ENCODE results near the gene TANC1.

TANC1 gene

GRCh38 chr2:159042115-159042850, 73.8 kb downstream of the TANC1 start:
- TF ChIP-seq GATA1 (IDR thresholded peaks at IDR 0.05; ENCODE audit: low read depth, low read length) (no peak), POLR2A (IDR thresholded peaks at IDR 0.05; ENCODE audit: low read length) (no peak)

GRCh38 chr2:159043710-159044109, 75.3 kb downstream of the TANC1 start:
- DNase-seq = no peak
- no peak for TF ChIP-seq GATA1 (IDR thresholded peaks at IDR 0.05; ENCODE audit: low read depth, low read length)
- no peak for TF ChIP-seq POLR2A (IDR thresholded peaks at IDR 0.05; ENCODE audit: low read length)

More at GRCh38 chr2:159042115-159042850, 73.8 kb downstream of the TANC1 start:
- DNase-seq = no peak

GRCh38 chr2:159044804-159045286, 76.4 kb downstream of the TANC1 start:
- DNase-seq = no peak
- TF ChIP-seq POLR2A (IDR thresholded peaks at IDR 0.05; ENCODE audit: low read length) (no peak), GATA1 (IDR thresholded peaks at IDR 0.05; ENCODE audit: low read depth, low read length) (no peak)

- no peak for TF ChIP-seq POLR2A (IDR thresholded peaks at IDR 0.05; ENCODE audit: low read length)
- no peak for TF ChIP-seq GATA1 (IDR thresholded peaks at IDR 0.05; ENCODE audit: low read depth, low read length)
- DNase-seq = no peak
Observed at GRCh38 chr2:159045545-159046454, 77.4 kb downstream of the TANC1 start.

- no peak for DNase-seq
- TF ChIP-seq POLR2A (IDR thresholded peaks at IDR 0.05; ENCODE audit: low read length) (no peak), GATA1 (IDR thresholded peaks at IDR 0.05; ENCODE audit: low read depth, low read length) (no peak)
Observed at GRCh38 chr2:159046966-159047365, 78.5 kb downstream of the TANC1 start.

- TF ChIP-seq GATA1 (IDR thresholded peaks at IDR 0.05; ENCODE audit: low read depth, low read length) (no peak), POLR2A (IDR thresholded peaks at IDR 0.05; ENCODE audit: low read length) (no peak)
- no peak for DNase-seq
Observed at GRCh38 chr2:159050426-159050825, 82.0 kb downstream of the TANC1 start.

GRCh38 chr2:159051133-159051532, 82.7 kb downstream of the TANC1 start:
- no peak for TF ChIP-seq POLR2A (IDR thresholded peaks at IDR 0.05; ENCODE audit: low read length)
- no peak for TF ChIP-seq GATA1 (IDR thresholded peaks at IDR 0.05; ENCODE audit: low read depth, low read length)
- DNase-seq = peak in 1 of 2 experiments; percentile 9

- DNase-seq = no peak
- no peak for TF ChIP-seq GATA1 (IDR thresholded peaks at IDR 0.05; ENCODE audit: low read depth, low read length)
- no peak for TF ChIP-seq POLR2A (IDR thresholded peaks at IDR 0.05; ENCODE audit: low read length)
Observed at GRCh38 chr2:159051661-159052060, 83.2 kb downstream of the TANC1 start.

GRCh38 chr2:159052157-159052601, 83.7 kb downstream of the TANC1 start:
- peak; percentile 72 to 86 for DNase-seq
- TF ChIP-seq GATA1 (IDR thresholded peaks at IDR 0.05; ENCODE audit: low read depth, low read length) = no peak
- peak; percentile 27 for TF ChIP-seq POLR2A (IDR thresholded peaks at IDR 0.05; ENCODE audit: low read length)

GRCh38 chr2:159053161-159054031, 85.0 kb downstream of the TANC1 start:
- TF ChIP-seq GATA1 (IDR thresholded peaks at IDR 0.05; ENCODE audit: low read depth, low read length) = no peak
- TF ChIP-seq POLR2A (IDR thresholded peaks at IDR 0.05; ENCODE audit: low read length) = no peak
- DNase-seq = peak in 1 of 2 experiments; percentile 7

GRCh38 chr2:159054032-159054334, 85.5 kb downstream of the TANC1 start:
- TF ChIP-seq GATA1 (IDR thresholded peaks at IDR 0.05; ENCODE audit: low read depth, low read length) = no peak
- TF ChIP-seq POLR2A (IDR thresholded peaks at IDR 0.05; ENCODE audit: low read length) = no peak
- DNase-seq = no peak

GRCh38 chr2:159054985-159055384, 86.5 kb downstream of the TANC1 start:
- DNase-seq = no peak

GRCh38 chr2:159060518-159060917, 92.1 kb downstream of the TANC1 start:
- TF ChIP-seq POLR2A (IDR thresholded peaks at IDR 0.05; ENCODE audit: low read length) (no peak), GATA1 (IDR thresholded peaks at IDR 0.05; ENCODE audit: low read depth, low read length) (no peak)
- no peak for DNase-seq

More at GRCh38 chr2:159054985-159055384, 86.5 kb downstream of the TANC1 start:
- TF ChIP-seq GATA1 (IDR thresholded peaks at IDR 0.05; ENCODE audit: low read depth, low read length) (no peak), POLR2A (IDR thresholded peaks at IDR 0.05; ENCODE audit: low read length) (no peak)

All from erythroblast (primary cell).